Lower leg skin (tissue), 3 donors: Measurements from ENCODE around the gene ADISSP.

ENCODE experiments used
- CTCF ChIP-seq, 3 donors: fragments of 450-650 bp; IDR thresholded peaks; one replicate each; pipeline ENCODE4 v1.5.1; 2016; ENCODE audit warnings: antibody characterized with exemption in 3 of 3, mild to moderate bottlenecking in 3 of 3, moderate library complexity in 2 of 3
- POLR2A ChIP-seq, 2 donors: fragments of 450-650 bp; IDR thresholded peaks; one replicate each; pipeline ENCODE4 v1.6.1; 2016 to 2017; ENCODE audit warnings: antibody characterized with exemption in 2 of 2, mild to moderate bottlenecking in 1 of 2, moderate library complexity in 1 of 2

GRCh38 chr20:3739926-3740451 is 27.6 kb downstream of the ADISSP start:
- TF ChIP-seq CTCF (IDR thresholded peaks at IDR 0.05) = no peak
- no peak for TF ChIP-seq POLR2A (IDR thresholded peaks at IDR 0.05)
